ENCODE measurements around the gene MYH11. TPM values are rescaled to one million over a fixed set of nuclear protein-coding genes. Genes with fewer than 3 reads are reported as not detected.
A peak's percentile ranks its signal among the peaks of the same experiment; 100 is the strongest.

MYH11 gene
- polyA plus RNA-seq, 3 donors, result 0.06 TPM; not detected in 2

- Histone ChIP-seq H4K20me1 (ENCODE audit: insufficient read depth, low read length) (no peaks in the 10 kb centered on the region), H3K9me3 (replicated peaks in 1 of 2; ENCODE audit: control insufficient read depth in 1 of 2, insufficient read depth in 1 of 2, low read length in 2 of 2) (peaks cover 0 to 10% of the 10 kb centered on the region in 2 donors), H3K36me3 (replicated peaks in 1 of 2; ENCODE audit: control insufficient read depth in 1 of 2, insufficient read depth in 2 of 2, low read length in 2 of 2) (no peaks in the 10 kb centered on the region), H3K79me2 (ENCODE audit: insufficient read depth, low read length) (no peaks in the 10 kb centered on the region), H3K27me3 (ENCODE audit: control insufficient read depth in 2 of 2, insufficient read depth in 2 of 2, low read length in 2 of 2) (no peaks in the 10 kb centered on the region), H3K27ac (ENCODE audit: low read depth in 1 of 2, low read length in 2 of 2) (no peak overlapping the region), H3K4me1 (ENCODE audit: control insufficient read depth in 1 of 2, insufficient read depth in 2 of 2, low read length in 2 of 2) (no peaks in the 10 kb centered on the region), H2AFZ (ENCODE audit: insufficient read depth, low read depth, low read length, poor library complexity, severe bottlenecking) (no peak overlapping the region), H3K4me3 (replicated peaks in 1 of 3; ENCODE audit: low read depth in 2 of 3, low read length in 3 of 3) (no peak overlapping the region), H3K4me2 (replicated peaks; ENCODE audit: extremely low read depth, low read length, poor library complexity, severe bottlenecking) (no peak overlapping the region), H3K9ac (ENCODE audit: insufficient read depth, low read length, poor library complexity, severe bottlenecking) (no peak overlapping the region)
- intact Hi-C loops (cut with micrococcal nuclease), result no loop called here
- DNase-seq, result no peak
- H3K9me3 Mint-ChIP-seq, result peaks cover 0 to 15% (median 9%) of the 10 kb centered on the region in 7 donors
- no peak overlapping the region for H3K4me3 Mint-ChIP-seq
- no peaks in the 10 kb centered on the region for H3K4me1 Mint-ChIP-seq
- no peaks in the 10 kb centered on the region for H3K36me3 Mint-ChIP-seq
- no peak overlapping the region for H3K27ac Mint-ChIP-seq
- 90% methylated on average over 3 of the region's 7 CpGs for WGBS (ENCODE audit: insufficient coverage)
- H3K27me3 Mint-ChIP-seq (ENCODE audit: low read depth in 3 of 3), result peaks cover 0 to 3% (median 3%) of the 10 kb centered on the region in 3 donors
- TF ChIP-seq, protein P1, sequence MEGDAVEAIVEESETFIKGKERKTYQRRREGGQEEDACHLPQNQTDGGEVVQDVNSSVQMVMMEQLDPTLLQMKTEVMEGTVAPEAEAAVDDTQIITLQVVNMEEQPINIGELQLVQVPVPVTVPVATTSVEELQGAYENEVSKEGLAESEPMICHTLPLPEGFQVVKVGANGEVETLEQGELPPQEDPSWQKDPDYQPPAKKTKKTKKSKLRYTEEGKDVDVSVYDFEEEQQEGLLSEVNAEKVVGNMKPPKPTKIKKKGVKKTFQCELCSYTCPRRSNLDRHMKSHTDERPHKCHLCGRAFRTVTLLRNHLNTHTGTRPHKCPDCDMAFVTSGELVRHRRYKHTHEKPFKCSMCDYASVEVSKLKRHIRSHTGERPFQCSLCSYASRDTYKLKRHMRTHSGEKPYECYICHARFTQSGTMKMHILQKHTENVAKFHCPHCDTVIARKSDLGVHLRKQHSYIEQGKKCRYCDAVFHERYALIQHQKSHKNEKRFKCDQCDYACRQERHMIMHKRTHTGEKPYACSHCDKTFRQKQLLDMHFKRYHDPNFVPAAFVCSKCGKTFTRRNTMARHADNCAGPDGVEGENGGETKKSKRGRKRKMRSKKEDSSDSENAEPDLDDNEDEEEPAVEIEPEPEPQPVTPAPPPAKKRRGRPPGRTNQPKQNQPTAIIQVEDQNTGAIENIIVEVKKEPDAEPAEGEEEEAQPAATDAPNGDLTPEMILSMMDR (IDR thresholded peaks at IDR 0.05), result no peak
These were observed 86.7 kb downstream of the MYH11 start for GRCh38 chr16:15770107-15770506.

- no peaks in the 10 kb centered on the region for H3K27me3 ChIP-seq (ENCODE audit: control insufficient read depth in 2 of 2, insufficient read depth in 2 of 2, low read length in 2 of 2)
- H3K9me3 Mint-ChIP-seq, result peaks cover 0 to 15% (median 9%) of the 10 kb centered on the region in 7 donors
- H3K9me3 ChIP-seq (replicated peaks in 1 of 2; ENCODE audit: control insufficient read depth in 1 of 2, insufficient read depth in 1 of 2, low read length in 2 of 2), result peaks cover 0 to 10% of the 10 kb centered on the region in 2 donors
- WGBS (ENCODE audit: insufficient coverage), result 97% methylated on average over 5 of the region's 8 CpGs
- H4K20me1 ChIP-seq (ENCODE audit: insufficient read depth, low read length), result no peaks in the 10 kb centered on the region
- H3K36me3 Mint-ChIP-seq, result no peaks in the 10 kb centered on the region
- no peak overlapping the region for H3K4me2 ChIP-seq (replicated peaks; ENCODE audit: extremely low read depth, low read length, poor library complexity, severe bottlenecking)
- no peak overlapping the region for H3K27ac ChIP-seq (ENCODE audit: low read depth in 1 of 2, low read length in 2 of 2)
- no peaks in the 10 kb centered on the region for H3K4me1 ChIP-seq (ENCODE audit: control insufficient read depth in 1 of 2, insufficient read depth in 2 of 2, low read length in 2 of 2)
- H3K36me3 ChIP-seq (replicated peaks in 1 of 2; ENCODE audit: control insufficient read depth in 1 of 2, insufficient read depth in 2 of 2, low read length in 2 of 2), result no peaks in the 10 kb centered on the region
- no peak overlapping the region for H3K4me3 ChIP-seq (replicated peaks in 1 of 3; ENCODE audit: low read depth in 2 of 3, low read length in 3 of 3)
- intact Hi-C loops (cut with micrococcal nuclease), result loop anchor here in 1 of 2 donors (5.0 kb wide), 1 partner anchor 358 kb away; no protein-coding TSS in a partner anchor
- H3K79me2 ChIP-seq (ENCODE audit: insufficient read depth, low read length), result no peaks in the 10 kb centered on the region
- H3K9ac ChIP-seq (ENCODE audit: insufficient read depth, low read length, poor library complexity, severe bottlenecking), result no peak overlapping the region
- H3K27me3 Mint-ChIP-seq (ENCODE audit: low read depth in 3 of 3), result peaks cover 0 to 4% (median 3%) of the 10 kb centered on the region in 3 donors
- peak overlapping the region in 1 of 2 donors; percentile 20 for H3K4me3 Mint-ChIP-seq
- TF ChIP-seq, protein P1 (IDR thresholded peaks at IDR 0.05), result no peak
- no peak overlapping the region for H2AFZ ChIP-seq (ENCODE audit: insufficient read depth, low read depth, low read length, poor library complexity, severe bottlenecking)
- H3K27ac Mint-ChIP-seq, result no peak overlapping the region
- no peaks in the 10 kb centered on the region for H3K4me1 Mint-ChIP-seq
- no peak for DNase-seq
These were observed 87.6 kb downstream of the MYH11 start for GRCh38 chr16:15769239-15769638.
